ENCODE data around the gene ZSWIM4. TPM values are rescaled to one million over a fixed set of nuclear protein-coding genes. Genes with fewer than 3 reads are reported as not detected.

The ZSWIM4 gene
- total and polyA plus RNA-seq, 12 donors: 1.2 to 7.1 (median 2.7) TPM

GRCh38 chr19:13817018-13817614 is 21.9 kb downstream of the ZSWIM4 start:
- 52 to 68% methylated on average over 11 of the region's 11 CpGs for WGBS, 2 donors
- no peak for DNase-seq

GRCh38 chr19:13817615-13818371 is 22.6 kb downstream of the ZSWIM4 start:
- no peak for DNase-seq
- H3K27me3 ChIP-seq: no peaks in the 10 kb centered on the region
- no peaks in the 10 kb centered on the region for H3K9me3 ChIP-seq
- peaks cover 0 to 71% (median 0%) of the 10 kb centered on the region in 9 donors for H3K36me3 ChIP-seq
- no peak for TF ChIP-seq CTCF (IDR thresholded peaks at IDR 0.05)
- ATAC-seq: peak; percentile 3 to 59 (median 34)
- H3K4me1 ChIP-seq: peaks cover 0 to 16% (median 6%) of the 10 kb centered on the region in 9 donors
- no peak overlapping the region for H3K27ac ChIP-seq
- WGBS, 2 donors: 36 to 52% methylated on average over 35 of the region's 35 CpGs
- intact Hi-C loops (cut with DNase I): no loop called here
- H3K4me3 ChIP-seq: peak overlapping the region in 5 of 10 donors; percentile 3 to 29 (median 27)

More at GRCh38 chr19:13817018-13817614, 21.9 kb downstream of the ZSWIM4 start:
- intact Hi-C loops (cut with DNase I): no loop called here
- H3K36me3 ChIP-seq: peaks cover 0 to 75% (median 0%) of the 10 kb centered on the region in 9 donors
- no peaks in the 10 kb centered on the region for H3K9me3 ChIP-seq
- H3K27ac ChIP-seq: no peak overlapping the region
- no peak for TF ChIP-seq CTCF (IDR thresholded peaks at IDR 0.05)
- peak in 5 of 8 donors; percentile 10 to 48 (median 38) for ATAC-seq
- peaks cover 0 to 9% (median 0%) of the 10 kb centered on the region in 9 donors for H3K4me1 ChIP-seq
- H3K4me3 ChIP-seq: peak overlapping the region in 3 of 10 donors; percentile 3 to 29 (median 27)
- no peaks in the 10 kb centered on the region for H3K27me3 ChIP-seq

GRCh38 chr19:13819238-13819637 is 24.0 kb downstream of the ZSWIM4 start:
- H3K4me1 ChIP-seq: peaks cover 0 to 22% (median 10%) of the 10 kb centered on the region in 9 donors
- intact Hi-C loops (cut with DNase I): no loop called here

More at GRCh38 chr19:13819238-13819637, 24.0 kb downstream of the ZSWIM4 start:
- no peak for ATAC-seq
- peaks cover 0 to 73% (median 0%) of the 10 kb centered on the region in 9 donors for H3K36me3 ChIP-seq
- WGBS, 2 donors: 97 to 99% methylated on average over 11 of the region's 11 CpGs
- no peak for DNase-seq
- TF ChIP-seq CTCF (IDR thresholded peaks at IDR 0.05): no peak
- H3K27me3 ChIP-seq: no peaks in the 10 kb centered on the region
- H3K4me3 ChIP-seq: no peak overlapping the region
- no peak overlapping the region for H3K27ac ChIP-seq
- no peaks in the 10 kb centered on the region for H3K9me3 ChIP-seq

All from heart right ventricle (tissue), 16 donors.